Suppressor macrophage (primary cell): ENCODE measurements around the gene ZNF684.
A peak's percentile ranks its signal among the peaks of the same experiment; 100 is the strongest.

Experiments
- DNase-seq, 4 experiments: peaks; one replicate each; pipeline ENCODE4 v3.0.0-alpha.2; 2020 to 2022

Gene ZNF684

DNA sequence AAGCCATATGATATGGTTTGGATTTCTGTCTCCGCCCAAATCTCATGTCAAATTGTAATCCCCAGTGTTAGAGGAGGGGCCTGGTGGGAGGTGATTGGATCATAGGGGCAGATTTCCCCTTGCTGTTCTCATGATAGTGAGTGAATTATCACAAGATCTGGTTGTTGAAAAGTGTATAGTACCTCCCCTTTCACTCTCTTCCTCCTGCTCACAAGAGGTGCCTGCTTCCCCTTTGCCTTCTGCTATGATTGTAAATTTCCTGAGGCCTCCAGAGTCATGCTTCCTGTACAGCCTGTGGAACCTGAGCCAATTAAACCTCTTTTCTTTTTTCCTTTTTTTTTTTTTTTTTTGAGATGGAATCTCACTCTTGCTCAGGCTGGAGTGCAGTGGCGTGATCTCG lies 43.4 kb downstream of the ZNF684 start:
- peak; percentile 81 to 95 (median 84) for DNase-seq

- DNase-seq: no peak
Observed at GRCh38 chr1:40575336-40575735, 43.9 kb downstream of the ZNF684 start.

DNA sequence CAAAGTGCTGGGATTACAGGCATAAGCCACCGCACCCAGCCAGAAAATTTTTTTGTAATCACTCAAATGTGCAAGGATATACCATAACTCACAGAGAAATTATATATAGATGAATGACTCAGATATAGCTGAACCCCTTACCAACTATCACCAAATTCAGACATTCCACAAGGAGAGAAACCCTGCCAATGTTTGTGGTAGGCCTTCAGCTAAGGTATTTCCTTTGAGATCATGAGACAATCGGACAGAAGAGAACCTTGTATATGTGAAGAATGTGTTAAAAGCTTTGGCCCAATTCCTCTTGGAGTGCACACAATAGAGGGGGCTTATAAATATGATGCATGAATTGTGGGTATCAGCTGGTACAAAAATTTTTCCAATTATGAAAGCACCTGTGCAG lies 50.7 kb downstream of the ZNF684 start:
- DNase-seq: no peak

DNA sequence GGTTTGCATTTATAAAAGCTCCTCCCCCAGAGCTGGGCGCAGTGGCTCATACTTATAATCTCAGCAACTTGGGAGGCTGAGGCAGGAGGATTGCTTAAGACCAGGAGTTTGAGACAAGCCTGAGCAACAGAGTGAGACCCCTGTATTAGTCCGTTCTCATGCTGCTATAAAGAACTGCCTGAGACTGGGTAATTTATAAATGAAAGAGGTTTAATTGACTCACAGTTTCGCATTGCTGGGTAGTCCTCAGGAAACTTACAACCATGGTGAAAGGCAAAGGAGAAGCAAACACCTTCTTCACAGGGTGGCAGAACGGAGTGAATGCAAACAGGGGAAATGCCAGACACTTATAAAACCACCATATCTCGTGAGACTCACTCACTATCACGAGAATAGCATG lies 52.5 kb downstream of the ZNF684 start:
- no peak for DNase-seq

- DNase-seq: no peak
Observed at GRCh38 chr1:40588586-40588985, 57.1 kb downstream of the ZNF684 start.

GRCh38 chr1:40592107-40592803 lies 60.8 kb downstream of the ZNF684 start:
- DNase-seq: peak; percentile 62 to 81 (median 72)

GRCh38 chr1:40593449-40594186 lies 62.2 kb downstream of the ZNF684 start:
- peak in 3 of 4 experiments; percentile 3 to 27 (median 16) for DNase-seq

DNA sequence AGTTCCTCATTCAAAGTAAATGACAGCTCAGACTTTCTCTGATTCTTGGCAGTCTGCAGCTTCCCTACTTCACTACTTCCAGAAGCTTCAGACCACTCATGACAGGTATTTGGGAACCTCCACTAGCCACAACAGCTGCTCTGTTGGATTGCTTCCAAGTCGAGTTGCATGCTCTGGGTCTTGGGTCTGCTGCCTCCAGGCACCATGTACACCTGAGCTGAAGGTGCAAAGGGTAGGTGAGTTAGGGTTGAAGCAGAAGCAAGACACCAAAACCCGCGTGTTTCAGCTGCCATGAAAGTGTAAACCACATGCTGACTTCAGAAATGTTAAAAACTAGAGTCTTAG lies 62.7 kb downstream of the ZNF684 start:
- DNase-seq: no peak

GRCh38 chr1:40595623-40596022 lies 64.2 kb downstream of the ZNF684 start:
- DNase-seq: peak in 1 of 4 experiments; percentile 20
